AG09319 (cell line): ENCODE data around the gene RHBDD1.

Experiments
- DNase-seq: peaks from one replicate; pipeline ENCODE4 v3.0.0-alpha.2; 2010; ENCODE audit warnings: low read depth; ENCODE audit errors: extremely low read depth
- CTCF ChIP-seq: IDR thresholded peaks from 2 replicates; pipeline ENCODE4 v1.5.1; 2011; ENCODE audit warnings: low read depth, mild to moderate bottlenecking, inconsistent platforms, low read length, moderate library complexity

Gene RHBDD1

DNA sequence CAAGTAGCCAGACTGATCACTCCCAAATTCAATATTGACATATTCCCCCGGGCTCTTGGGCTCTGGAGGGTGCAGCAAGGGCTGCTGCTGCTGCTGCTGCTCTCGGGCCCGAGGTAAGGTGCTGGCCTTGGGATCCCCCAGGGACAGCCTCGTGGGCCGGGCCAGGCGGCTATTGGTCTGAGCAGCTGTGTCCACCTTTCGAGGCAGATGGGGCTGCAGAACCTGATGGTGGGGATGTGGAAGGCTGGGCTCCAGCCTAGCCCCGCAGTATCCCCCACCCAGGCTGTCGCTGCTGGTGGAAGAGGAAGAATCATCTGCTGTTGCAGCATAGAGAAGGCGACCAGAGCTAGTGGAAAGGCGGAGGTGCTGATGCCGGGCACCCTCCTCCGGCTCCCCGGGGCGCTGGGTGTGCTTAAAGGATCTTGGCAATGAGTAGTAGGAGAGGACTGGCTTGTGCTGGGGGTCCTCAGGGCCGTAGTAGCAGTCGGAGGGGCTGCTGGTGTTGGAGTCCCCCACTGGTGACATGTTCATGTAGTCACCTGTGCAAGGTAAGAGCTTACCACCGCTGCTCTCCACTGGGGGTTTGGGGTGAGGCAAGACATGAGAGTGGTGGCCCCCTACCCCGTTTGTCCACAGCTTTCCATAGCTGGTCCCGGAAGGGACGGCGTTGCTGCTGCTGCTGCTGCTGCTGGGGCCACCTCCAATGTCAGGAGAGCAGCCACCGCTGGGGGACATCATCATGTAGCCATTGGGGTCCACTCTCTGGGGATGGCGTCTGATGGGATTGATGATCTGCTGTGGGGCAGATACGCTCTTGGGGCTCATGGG lies 39.6 kb upstream of the RHBDD1 start:
- no peak for TF ChIP-seq CTCF
- no peak for DNase-seq

GRCh38 chr2:226796840-226797288 lies 39.0 kb upstream of the RHBDD1 start:
- peak; percentile 75 for TF ChIP-seq CTCF
- DNase-seq, result no peak

DNA sequence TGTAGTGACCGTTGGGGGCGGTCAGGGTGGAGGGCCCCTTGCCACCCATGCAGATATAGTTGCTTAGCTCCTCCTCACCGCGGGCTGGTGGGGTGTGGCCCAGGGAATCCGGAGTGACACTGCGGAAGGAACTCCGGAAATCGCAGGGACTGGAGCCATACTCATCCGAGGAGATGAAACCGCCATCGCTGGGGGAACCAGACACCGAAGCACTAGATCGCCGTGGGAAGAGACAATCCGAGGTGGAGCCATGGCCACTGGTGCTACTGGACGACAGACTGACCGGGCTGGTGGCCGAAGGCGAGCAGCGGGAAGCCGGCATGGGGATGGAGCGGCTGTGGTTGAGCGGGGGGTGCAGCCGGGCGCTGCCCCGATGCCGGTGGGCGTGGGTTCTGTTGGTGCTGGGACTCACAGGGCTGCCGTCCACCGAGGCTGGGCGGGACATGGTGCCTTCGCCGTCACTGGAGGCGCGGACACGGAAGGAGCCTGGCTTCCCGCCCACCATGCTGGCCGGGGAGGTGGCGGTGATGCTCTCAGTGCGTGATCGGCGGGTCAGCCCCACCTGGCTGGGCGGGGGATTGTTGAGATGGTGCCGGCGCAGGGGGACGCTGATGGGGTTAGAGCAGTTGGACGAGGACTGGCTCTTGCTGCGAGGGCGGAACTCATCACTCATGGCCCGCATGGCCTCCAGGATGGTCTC lies 38.4 kb upstream of the RHBDD1 start:
- TF ChIP-seq CTCF, result no peak
- no peak for DNase-seq

DNA sequence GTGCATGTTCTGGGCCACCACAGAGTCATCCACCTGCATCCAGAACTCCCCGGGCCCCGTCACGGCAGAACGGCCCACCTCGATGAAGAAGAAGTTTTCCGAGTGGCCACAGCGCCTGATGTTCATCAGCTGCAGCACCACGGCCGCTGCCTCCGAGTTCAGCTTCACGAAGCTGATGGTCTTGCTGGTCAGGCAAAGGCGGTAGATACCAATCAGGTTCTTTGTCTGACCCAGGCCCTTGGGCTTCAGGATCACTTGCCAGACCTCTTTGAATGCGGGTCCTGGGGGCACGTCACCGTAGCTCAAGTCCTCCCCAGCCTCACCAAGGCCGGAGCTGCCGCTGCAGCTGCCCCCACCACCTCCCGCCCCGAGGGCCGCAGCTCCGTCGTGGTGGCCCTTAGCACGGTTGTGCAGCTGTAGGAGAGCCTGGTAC lies 37.8 kb upstream of the RHBDD1 start:
- no peak for DNase-seq
- TF ChIP-seq CTCF, result no peak

DNA sequence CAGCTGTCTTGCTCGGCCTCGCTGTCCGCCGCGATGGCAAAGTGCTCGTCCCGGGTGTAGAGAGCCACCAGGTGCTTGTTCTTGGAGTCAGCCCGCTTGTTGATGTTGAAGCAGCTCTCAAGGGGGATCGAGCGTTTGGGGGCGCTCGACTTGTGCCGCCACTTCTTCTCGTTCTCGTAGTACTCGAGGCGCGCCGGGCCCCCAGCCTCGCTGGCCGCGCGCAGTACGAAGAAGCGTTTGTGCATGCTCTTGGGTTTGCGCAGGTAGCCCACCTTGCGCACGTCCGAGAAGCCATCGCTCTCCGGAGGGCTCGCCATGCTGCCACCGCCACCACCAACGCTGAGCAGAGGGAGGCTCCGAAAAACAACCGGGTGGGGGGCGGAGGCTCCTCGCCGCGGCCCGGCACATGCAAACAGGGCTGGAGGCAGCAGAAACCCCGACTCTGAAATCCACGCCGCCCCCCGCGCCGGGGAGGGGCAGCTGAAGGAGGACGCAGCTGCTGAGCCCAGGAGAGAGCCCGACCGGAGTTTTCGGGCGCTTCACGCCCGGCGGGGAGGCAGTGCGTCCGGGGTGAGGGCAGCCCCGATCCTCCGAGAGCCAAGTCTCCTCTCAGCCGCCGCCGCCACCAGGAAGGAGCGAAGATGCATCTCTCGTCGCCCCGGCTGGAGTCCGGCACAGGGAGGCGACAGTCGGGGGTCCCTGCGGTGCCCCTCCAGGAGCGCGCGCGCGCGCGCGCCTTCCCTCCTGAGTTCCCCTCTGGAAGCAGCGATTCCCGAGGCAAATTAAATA lies 37.2 kb upstream of the RHBDD1 start:
- peak; percentile 23 for TF ChIP-seq CTCF
- no peak for DNase-seq

- no peak; the same call in 1 of the 2 replicates for TF ChIP-seq CTCF
- DNase-seq, result peak; percentile 67
These were observed 36.5 kb upstream of the RHBDD1 start, which contains the start of gene IRS1 for GRCh38 chr2:226799211-226799975. IRS1 (minus strand) TSS chr2:226799820; CDS start chr2:226798738, 1,082 bp downstream.
